ENCODE measurements around the gene PCDH9.

The PCDH9 gene

DNA sequence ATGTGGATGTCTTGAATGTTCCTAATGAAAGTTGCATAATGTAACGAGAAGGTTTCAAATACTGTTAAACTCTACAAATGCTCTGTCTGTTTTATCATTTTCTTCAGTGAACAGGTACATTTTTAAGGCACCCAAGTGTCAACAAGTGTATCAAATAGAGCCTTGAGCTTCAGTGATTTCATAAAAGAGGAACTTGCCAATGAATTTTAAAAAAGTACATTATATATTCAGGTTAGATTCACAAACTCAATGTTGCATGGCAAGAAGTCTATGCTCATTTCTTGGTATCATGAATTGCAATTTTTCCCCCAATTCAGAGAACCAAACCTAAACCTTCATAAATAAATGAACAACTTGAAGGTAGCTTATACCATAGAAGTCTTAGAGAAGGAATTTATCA lies 838.8 kb downstream of the PCDH9 start:
- DNase-seq, result no peak
- Histone ChIP-seq H3K23ac (ENCODE audit: low read length) (no peak overlapping the region), H3K4me2 (ENCODE audit: low read length) (no peak overlapping the region), H3K79me2 (ENCODE audit: control insufficient read depth, insufficient read depth, low read length) (no peaks in the 10 kb centered on the region), H2BK15ac (replicated peaks; ENCODE audit: low read depth) (no peak overlapping the region), H3K27ac (ENCODE audit: low read depth, low read length) (no peak overlapping the region), H2BK120ac (ENCODE audit: low read depth, low read length) (no peak overlapping the region), H3K27me3 (ENCODE audit: insufficient read depth, low read length, poor library complexity) (no peaks in the 10 kb centered on the region), H3K4ac (ENCODE audit: low read depth, low read length) (no peak overlapping the region), H3K79me1 (ENCODE audit: low read length) (no peaks in the 10 kb centered on the region), H3K4me3 (ENCODE audit: low read length) (no peak overlapping the region), H2AK5ac (ENCODE audit: low read length) (no peak overlapping the region), H4K5ac (ENCODE audit: low read length) (no peak overlapping the region), H3K4me1 (ENCODE audit: control insufficient read depth, low read depth, low read length) (no peaks in the 10 kb centered on the region), H3K56ac (ENCODE audit: low read length) (no peak overlapping the region), H3K18ac (ENCODE audit: low read length) (no peak overlapping the region), H4K8ac (ENCODE audit: low read depth, low read length) (no peak overlapping the region), H3K9ac (ENCODE audit: low read length) (no peak overlapping the region), H2BK5ac (ENCODE audit: low read length) (no peak overlapping the region), H3K36me3 (ENCODE audit: control insufficient read depth, insufficient read depth, low read length) (no peaks in the 10 kb centered on the region)
- WGBS (ENCODE audit: extremely low coverage, insufficient coverage, low lambda C conversion rate), result no CpG with 5 or more reads among the region's 1 CpG

DNA sequence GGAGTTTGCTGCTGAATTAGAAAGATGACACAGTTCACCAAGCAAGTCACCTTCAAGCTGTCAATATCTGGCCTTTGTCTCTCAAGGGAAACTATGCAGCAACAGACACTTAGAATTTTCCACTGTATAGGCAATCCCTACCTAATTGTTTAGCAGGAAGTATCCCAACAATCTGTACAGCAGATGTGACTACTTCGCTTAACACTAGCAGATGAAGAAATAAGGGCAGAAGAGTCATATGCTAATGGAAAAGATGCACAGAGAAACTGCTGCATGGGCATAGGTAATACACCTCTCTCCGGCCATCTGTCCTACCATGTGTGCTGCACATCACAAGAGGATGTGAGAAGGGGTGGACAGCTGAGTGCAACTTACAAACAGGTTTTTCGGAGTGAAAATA lies 851.2 kb downstream of the PCDH9 start:
- no peak overlapping the region for H3K4me3 ChIP-seq (ENCODE audit: low read length)
- no CpG with 5 or more reads among the region's 3 CpGs for WGBS (ENCODE audit: extremely low coverage, insufficient coverage, low lambda C conversion rate)
- no peak overlapping the region for H3K4me2 ChIP-seq (ENCODE audit: low read length)

DNA sequence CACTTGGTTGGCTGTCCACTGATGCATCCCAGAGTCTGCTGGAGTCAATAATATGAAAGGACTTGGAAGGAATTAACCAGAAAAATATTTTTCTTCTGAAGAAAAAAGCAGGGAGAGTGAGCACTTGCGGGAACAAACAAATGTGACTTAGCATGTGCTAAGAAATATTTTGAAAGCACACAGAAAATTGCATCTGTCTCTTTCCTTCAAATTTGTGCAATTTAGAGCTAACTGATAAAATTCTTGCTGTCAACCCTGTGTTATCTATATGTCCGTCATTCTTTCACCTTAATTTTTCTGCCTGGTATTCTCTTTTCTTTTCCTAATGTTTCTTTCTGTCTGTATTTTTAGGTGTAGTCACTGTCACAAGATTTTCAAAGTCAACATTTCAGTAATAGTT lies 852.6 kb downstream of the PCDH9 start:
- Histone ChIP-seq H3K79me2 (ENCODE audit: control insufficient read depth, insufficient read depth, low read length) (no peaks in the 10 kb centered on the region), H3K56ac (ENCODE audit: low read length) (no peak overlapping the region), H3K23ac (ENCODE audit: low read length) (no peak overlapping the region), H3K4me2 (ENCODE audit: low read length) (no peak overlapping the region), H2BK5ac (ENCODE audit: low read length) (no peak overlapping the region), H4K8ac (ENCODE audit: low read depth, low read length) (no peak overlapping the region), H3K18ac (ENCODE audit: low read length) (no peak overlapping the region), H3K27ac (ENCODE audit: low read depth, low read length) (no peak overlapping the region), H3K4ac (ENCODE audit: low read depth, low read length) (no peak overlapping the region), H2BK15ac (replicated peaks; ENCODE audit: low read depth) (no peak overlapping the region), H3K4me1 (ENCODE audit: control insufficient read depth, low read depth, low read length) (no peaks in the 10 kb centered on the region), H3K36me3 (ENCODE audit: control insufficient read depth, insufficient read depth, low read length) (no peaks in the 10 kb centered on the region), H4K5ac (ENCODE audit: low read length) (no peak overlapping the region), H2BK120ac (ENCODE audit: low read depth, low read length) (no peak overlapping the region), H3K9ac (ENCODE audit: low read length) (no peak overlapping the region), H2AK5ac (ENCODE audit: low read length) (no peak overlapping the region), H3K27me3 (ENCODE audit: insufficient read depth, low read length, poor library complexity) (no peaks in the 10 kb centered on the region), H3K79me1 (ENCODE audit: low read length) (no peaks in the 10 kb centered on the region), H3K4me3 (ENCODE audit: low read length) (no peak overlapping the region)
- no CpG with 5 or more reads among the region's 2 CpGs for WGBS (ENCODE audit: extremely low coverage, insufficient coverage, low lambda C conversion rate)
- DNase-seq, result no peak

More for the DNA sequence above, 851.2 kb downstream of the PCDH9 start:
- DNase-seq, result no peak
- Histone ChIP-seq H3K79me2 (ENCODE audit: control insufficient read depth, insufficient read depth, low read length) (no peaks in the 10 kb centered on the region), H3K27ac (ENCODE audit: low read depth, low read length) (no peak overlapping the region), H3K79me1 (ENCODE audit: low read length) (no peaks in the 10 kb centered on the region), H4K5ac (ENCODE audit: low read length) (no peak overlapping the region), H3K4ac (ENCODE audit: low read depth, low read length) (no peak overlapping the region), H3K36me3 (ENCODE audit: control insufficient read depth, insufficient read depth, low read length) (no peaks in the 10 kb centered on the region), H2AK5ac (ENCODE audit: low read length) (no peak overlapping the region), H3K9ac (ENCODE audit: low read length) (no peak overlapping the region), H2BK120ac (ENCODE audit: low read depth, low read length) (no peak overlapping the region), H3K23ac (ENCODE audit: low read length) (no peak overlapping the region), H4K8ac (ENCODE audit: low read depth, low read length) (no peak overlapping the region), H3K18ac (ENCODE audit: low read length) (no peak overlapping the region), H3K4me1 (ENCODE audit: control insufficient read depth, low read depth, low read length) (no peaks in the 10 kb centered on the region), H3K27me3 (ENCODE audit: insufficient read depth, low read length, poor library complexity) (no peaks in the 10 kb centered on the region), H2BK5ac (ENCODE audit: low read length) (no peak overlapping the region), H2BK15ac (replicated peaks; ENCODE audit: low read depth) (no peak overlapping the region), H3K56ac (ENCODE audit: low read length) (no peak overlapping the region)

DNA sequence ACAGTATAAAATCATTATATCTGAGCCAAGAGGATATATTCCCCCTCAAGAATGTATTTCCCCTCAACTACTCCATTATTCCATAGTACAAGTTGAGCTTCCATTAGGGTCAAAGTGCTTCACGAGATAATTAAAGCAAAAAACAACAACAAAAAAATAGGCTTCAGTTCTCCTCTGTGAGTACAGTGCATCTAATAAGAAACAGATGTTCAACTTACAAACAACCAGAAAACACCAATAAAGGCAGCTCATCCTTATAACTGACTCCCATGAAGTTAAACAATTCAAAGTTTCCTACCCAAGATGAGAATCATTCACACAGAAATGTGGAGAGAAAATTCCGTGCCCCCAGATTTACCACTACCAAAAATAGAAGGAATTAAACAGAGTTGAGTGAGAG lies 854.4 kb downstream of the PCDH9 start:
- WGBS (ENCODE audit: extremely low coverage, insufficient coverage, low lambda C conversion rate), result no CpG with 5 or more reads among the region's 2 CpGs
- Histone ChIP-seq H4K5ac (ENCODE audit: low read length) (no peak overlapping the region), H3K4me3 (ENCODE audit: low read length) (no peak overlapping the region), H3K27ac (ENCODE audit: low read depth, low read length) (no peak overlapping the region), H3K79me1 (ENCODE audit: low read length) (no peaks in the 10 kb centered on the region), H3K23ac (ENCODE audit: low read length) (no peak overlapping the region), H3K18ac (ENCODE audit: low read length) (no peak overlapping the region), H2BK120ac (ENCODE audit: low read depth, low read length) (no peak overlapping the region), H3K27me3 (ENCODE audit: insufficient read depth, low read length, poor library complexity) (no peaks in the 10 kb centered on the region), H3K36me3 (ENCODE audit: control insufficient read depth, insufficient read depth, low read length) (no peaks in the 10 kb centered on the region), H2BK15ac (replicated peaks; ENCODE audit: low read depth) (no peak overlapping the region), H4K8ac (ENCODE audit: low read depth, low read length) (no peak overlapping the region), H2BK5ac (ENCODE audit: low read length) (no peak overlapping the region), H3K79me2 (ENCODE audit: control insufficient read depth, insufficient read depth, low read length) (no peaks in the 10 kb centered on the region), H3K4me2 (ENCODE audit: low read length) (no peak overlapping the region), H3K9ac (ENCODE audit: low read length) (no peak overlapping the region), H2AK5ac (ENCODE audit: low read length) (no peak overlapping the region), H3K4me1 (ENCODE audit: control insufficient read depth, low read depth, low read length) (no peaks in the 10 kb centered on the region), H3K56ac (ENCODE audit: low read length) (no peak overlapping the region), H3K4ac (ENCODE audit: low read depth, low read length) (no peak overlapping the region)
- no peak for DNase-seq

DNA sequence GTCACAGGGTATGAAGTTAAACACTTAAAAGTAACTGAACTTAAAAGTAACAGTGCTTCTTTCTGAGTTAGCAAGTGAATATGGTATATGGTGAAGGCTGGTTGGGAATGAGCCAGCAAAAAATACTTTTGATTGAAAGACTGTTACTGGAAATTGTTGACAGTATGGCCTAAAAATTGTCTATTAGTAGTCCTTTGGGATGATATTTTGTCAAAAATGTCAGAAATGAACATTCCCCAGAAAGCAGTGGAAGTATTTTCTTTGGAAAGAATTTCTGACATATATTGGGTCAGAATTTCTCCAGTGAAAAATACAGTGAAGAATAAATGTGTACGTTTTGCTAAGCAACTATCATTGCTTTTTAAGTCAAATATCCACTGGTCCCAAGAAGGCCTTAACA lies 860.5 kb downstream of the PCDH9 start:
- Histone ChIP-seq H3K4ac (ENCODE audit: low read depth, low read length) (no peak overlapping the region), H3K36me3 (ENCODE audit: control insufficient read depth, insufficient read depth, low read length) (no peaks in the 10 kb centered on the region), H3K56ac (ENCODE audit: low read length) (no peak overlapping the region), H3K79me2 (ENCODE audit: control insufficient read depth, insufficient read depth, low read length) (no peaks in the 10 kb centered on the region), H3K4me2 (ENCODE audit: low read length) (no peak overlapping the region), H3K4me1 (ENCODE audit: control insufficient read depth, low read depth, low read length) (no peaks in the 10 kb centered on the region), H3K79me1 (ENCODE audit: low read length) (no peaks in the 10 kb centered on the region), H2AK5ac (ENCODE audit: low read length) (no peak overlapping the region), H3K27ac (ENCODE audit: low read depth, low read length) (no peak overlapping the region), H3K9ac (ENCODE audit: low read length) (no peak overlapping the region), H2BK5ac (ENCODE audit: low read length) (no peak overlapping the region), H2BK120ac (ENCODE audit: low read depth, low read length) (no peak overlapping the region), H4K5ac (ENCODE audit: low read length) (no peak overlapping the region), H4K8ac (ENCODE audit: low read depth, low read length) (no peak overlapping the region), H3K27me3 (ENCODE audit: insufficient read depth, low read length, poor library complexity) (no peaks in the 10 kb centered on the region), H3K23ac (ENCODE audit: low read length) (no peak overlapping the region), H3K18ac (ENCODE audit: low read length) (no peak overlapping the region), H3K4me3 (ENCODE audit: low read length) (no peak overlapping the region), H2BK15ac (replicated peaks; ENCODE audit: low read depth) (no peak overlapping the region)
- WGBS (ENCODE audit: extremely low coverage, insufficient coverage, low lambda C conversion rate), result no CpG with 5 or more reads among the region's 1 CpG
- no peak for DNase-seq

DNA sequence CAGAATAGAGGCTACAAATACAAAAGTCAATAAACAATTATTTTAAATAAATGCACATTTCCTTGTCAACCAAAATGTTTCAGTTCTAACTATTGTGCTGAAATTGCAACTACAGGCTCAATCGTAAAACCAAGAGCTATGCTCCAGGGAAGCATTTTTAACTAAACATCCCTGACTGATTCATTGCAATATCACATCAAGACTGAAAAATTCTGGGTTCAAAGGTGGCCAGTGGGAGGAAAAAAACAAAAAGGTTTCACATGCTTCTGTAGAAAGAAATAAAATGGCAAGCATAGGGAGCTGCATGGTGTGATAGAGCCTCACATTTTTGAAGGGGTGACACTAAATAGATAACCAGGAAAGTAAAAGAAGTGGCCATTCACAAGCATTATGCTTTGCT lies 862.8 kb downstream of the PCDH9 start:
- Histone ChIP-seq H3K56ac (ENCODE audit: low read length) (no peak overlapping the region), H3K23ac (ENCODE audit: low read length) (no peak overlapping the region), H3K4ac (ENCODE audit: low read depth, low read length) (no peak overlapping the region), H3K4me3 (ENCODE audit: low read length) (no peak overlapping the region), H3K18ac (ENCODE audit: low read length) (no peak overlapping the region), H2BK120ac (ENCODE audit: low read depth, low read length) (no peak overlapping the region), H3K27ac (ENCODE audit: low read depth, low read length) (no peak overlapping the region), H3K79me1 (ENCODE audit: low read length) (no peaks in the 10 kb centered on the region), H4K5ac (ENCODE audit: low read length) (no peak overlapping the region), H2BK15ac (replicated peaks; ENCODE audit: low read depth) (no peak overlapping the region), H4K8ac (ENCODE audit: low read depth, low read length) (no peak overlapping the region), H3K4me2 (ENCODE audit: low read length) (no peak overlapping the region), H3K9ac (ENCODE audit: low read length) (no peak overlapping the region), H3K27me3 (ENCODE audit: insufficient read depth, low read length, poor library complexity) (no peaks in the 10 kb centered on the region), H2AK5ac (ENCODE audit: low read length) (no peak overlapping the region), H3K4me1 (ENCODE audit: control insufficient read depth, low read depth, low read length) (no peaks in the 10 kb centered on the region), H3K36me3 (ENCODE audit: control insufficient read depth, insufficient read depth, low read length) (no peaks in the 10 kb centered on the region), H2BK5ac (ENCODE audit: low read length) (no peak overlapping the region), H3K79me2 (ENCODE audit: control insufficient read depth, insufficient read depth, low read length) (no peaks in the 10 kb centered on the region)
- no peak for DNase-seq
- WGBS (ENCODE audit: extremely low coverage, insufficient coverage, low lambda C conversion rate), result no CpG with 5 or more reads among the region's 1 CpG
